HG03520 (cell line): Measurements from ENCODE around the gene PID1.
"Not testable (repeated sequence)": the region's sequence is repeated elsewhere in the genome, so short reads cannot be mapped to it uniquely, and the experiment has no call there.

Experiments used
- ATAC-seq: cut with Tn5 transposase; IDR thresholded peaks from one replicate; pipeline ENCODE4 v1.9.1; 2021; ENCODE audit warnings: mild to moderate bottlenecking, moderate library complexity; ENCODE audit not compliant: unreplicated experiment

Gene PID1

DNA sequence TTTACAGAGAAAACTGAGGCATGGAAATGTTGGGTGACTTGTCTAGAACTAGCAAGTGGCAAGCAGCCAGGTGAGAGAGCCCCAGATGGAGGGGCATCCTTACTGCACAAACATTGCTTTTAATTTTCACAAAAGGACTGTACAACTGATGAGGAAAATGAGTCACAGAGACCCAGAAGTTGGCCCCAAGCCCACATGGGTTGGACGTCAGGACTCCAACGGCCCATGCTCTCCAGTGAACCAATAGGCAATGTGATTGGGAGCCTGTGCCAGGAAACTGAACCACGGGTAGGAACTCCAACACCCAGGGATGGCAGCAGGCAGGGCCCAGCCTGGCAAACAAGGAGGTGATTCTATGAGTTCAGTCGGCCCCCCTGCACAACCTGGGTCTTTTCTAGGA is 50.8 kb downstream of the PID1 start:
- no peak for ATAC-seq

DNA sequence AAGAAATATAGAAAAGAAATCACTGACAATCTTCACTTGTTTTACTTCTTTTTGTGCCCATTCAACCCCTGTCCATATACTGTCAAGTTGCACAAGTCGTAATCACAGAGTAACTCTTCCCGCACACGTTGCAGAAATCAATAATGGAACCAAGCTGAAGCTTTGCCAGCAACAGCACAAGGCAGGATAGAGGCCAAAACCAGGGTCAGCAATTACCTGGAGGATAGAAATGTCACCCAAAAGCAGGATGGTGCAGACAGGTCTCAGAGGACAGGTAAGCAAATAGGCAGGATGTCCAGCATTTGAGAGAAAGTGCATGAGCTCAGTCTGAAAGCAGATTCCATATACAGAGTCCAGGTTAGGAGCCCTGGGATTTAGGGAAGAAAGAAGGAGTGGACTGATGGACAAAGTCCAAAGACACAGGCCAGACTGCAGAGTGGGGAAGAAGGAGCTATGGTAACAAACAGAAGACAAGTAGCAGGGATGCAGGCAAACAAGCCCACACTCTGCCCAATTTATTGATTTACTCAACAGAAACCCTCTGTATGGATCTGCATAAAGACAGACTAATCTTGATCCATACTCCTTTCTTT is 52.7 kb downstream of the PID1 start:
- ATAC-seq: no peak

DNA sequence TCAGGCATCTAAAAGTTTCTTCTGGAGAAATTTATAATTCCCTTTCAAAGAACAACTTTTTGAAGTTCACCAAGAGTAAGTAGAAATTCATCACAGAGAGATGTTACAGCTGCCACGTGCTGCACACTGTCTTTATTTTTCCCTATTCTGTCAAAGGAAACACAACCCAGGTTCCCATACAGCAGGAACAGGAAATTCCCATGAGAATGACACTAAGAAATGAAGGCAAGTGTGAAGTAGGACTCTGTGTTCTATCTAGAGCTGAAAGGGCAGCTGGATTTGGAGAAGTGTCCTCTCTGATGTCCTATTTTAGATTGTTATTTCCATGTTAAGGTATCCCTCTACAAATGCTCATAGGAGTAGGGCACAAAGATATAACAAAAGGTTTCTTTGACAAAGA is 58.8 kb downstream of the PID1 start:
- no peak for ATAC-seq

DNA sequence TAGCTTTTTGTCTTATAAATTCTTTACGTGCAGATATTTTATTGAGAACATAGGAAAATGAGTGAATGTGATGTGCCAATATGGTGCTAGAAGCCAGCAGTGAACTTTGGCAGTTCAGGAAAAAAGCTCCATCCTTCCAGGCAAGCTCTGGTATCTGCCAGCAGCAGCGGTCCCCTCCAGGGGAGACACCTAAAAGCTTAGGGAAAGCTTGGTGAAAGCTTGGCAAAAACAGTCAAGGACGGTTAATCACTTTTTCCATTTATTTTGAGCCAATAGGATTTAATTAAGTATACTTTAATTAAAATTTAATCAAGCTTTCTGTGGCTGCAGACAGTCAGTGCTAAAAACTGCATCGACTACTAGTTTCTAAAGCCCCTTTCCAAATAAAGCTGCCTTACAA is 60.4 kb downstream of the PID1 start:
- ATAC-seq: no peak

DNA sequence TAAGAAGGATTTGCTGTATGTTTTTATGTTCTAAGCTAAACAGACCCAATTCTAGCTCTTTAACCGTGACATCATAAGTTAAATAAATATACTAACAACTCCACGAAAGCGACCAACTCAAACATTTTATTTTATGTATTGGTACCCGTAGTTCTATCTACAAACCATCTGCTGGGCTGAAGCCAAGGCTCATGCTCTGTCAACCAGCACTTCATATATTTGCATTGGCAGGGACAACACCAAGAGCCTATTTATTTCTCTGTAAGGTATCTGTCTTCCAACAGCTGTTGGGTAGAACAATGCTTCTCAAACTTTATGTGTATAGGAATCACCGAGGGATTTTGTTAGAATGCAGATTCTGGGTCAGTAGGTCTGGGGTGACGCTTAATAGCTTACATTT is 64.5 kb downstream of the PID1 start:
- no peak for ATAC-seq

DNA sequence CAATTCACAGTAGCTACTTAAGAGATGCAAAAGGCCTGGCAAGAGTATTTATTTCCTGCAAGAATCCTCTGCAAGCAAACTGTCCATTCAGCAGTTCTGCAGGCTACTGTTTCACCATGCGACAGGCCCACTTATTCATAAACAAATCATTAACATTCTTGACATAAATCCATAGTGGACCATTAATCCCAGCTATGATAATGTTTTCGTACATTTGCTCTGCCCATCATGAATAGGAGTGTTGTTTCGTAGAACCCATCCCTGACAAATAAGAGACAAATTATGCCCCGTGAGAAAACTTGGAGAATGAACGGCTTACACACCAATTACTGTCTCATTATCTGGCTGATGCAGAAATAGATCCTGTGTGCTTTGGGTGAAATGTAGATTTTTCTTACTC is 65.4 kb downstream of the PID1 start:
- ATAC-seq: no peak

DNA sequence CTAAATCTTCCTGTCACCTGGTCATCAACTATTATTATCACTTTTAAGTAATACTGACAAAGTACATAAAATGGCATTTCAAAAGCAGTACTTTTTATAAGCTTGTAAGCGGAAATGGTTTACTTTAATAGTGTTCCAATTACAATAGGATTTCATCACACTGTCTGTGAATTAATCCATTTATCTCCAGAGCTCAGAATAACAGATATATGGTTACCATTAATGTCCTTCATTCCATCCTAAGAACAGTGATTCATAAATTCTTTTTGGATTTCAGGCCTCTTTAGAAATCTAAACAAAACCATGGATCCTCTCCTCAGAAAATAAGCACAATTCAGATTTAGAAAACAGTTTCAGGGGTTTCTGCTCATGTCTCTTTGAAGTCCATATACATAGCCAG is 68.4 kb downstream of the PID1 start:
- ATAC-seq: no peak

DNA sequence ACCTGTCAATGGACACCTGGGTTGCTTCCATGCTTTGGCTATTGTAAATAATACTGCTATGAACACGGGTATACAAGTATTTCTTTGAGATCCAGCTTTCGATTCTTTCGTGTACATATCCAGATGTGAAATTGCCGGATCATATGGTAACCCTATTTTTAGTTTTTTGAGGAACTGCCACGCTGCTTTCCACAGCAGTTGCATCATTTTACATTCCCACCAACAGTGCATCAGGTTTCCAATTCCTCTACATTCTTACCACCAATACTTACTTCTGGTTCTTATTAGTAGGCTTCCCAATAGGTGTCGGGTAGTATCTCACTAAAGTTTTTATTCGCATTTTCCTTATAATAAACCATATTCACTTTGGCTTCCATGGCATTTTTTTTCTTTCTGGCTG is 69.6 kb downstream of the PID1 start:
- no peak for ATAC-seq

DNA sequence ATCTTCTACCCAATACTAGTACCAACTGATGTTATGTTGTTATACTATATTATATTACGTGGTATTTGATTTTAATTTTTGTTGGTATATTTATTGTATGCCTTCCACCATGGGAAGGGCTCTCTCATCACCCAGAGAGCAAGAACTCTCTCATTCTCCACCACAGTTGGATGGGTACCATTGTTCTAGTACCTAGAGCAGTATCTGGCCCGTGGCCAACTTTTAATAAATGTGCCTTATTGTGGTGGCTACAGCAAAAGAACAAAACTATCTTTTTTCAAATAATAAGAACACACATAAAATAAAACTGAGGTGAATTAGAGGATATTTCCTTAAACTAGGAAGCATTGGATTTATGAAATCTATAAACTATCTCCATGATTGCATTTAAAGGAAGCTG is 71.8 kb downstream of the PID1 start:
- ATAC-seq: no peak

DNA sequence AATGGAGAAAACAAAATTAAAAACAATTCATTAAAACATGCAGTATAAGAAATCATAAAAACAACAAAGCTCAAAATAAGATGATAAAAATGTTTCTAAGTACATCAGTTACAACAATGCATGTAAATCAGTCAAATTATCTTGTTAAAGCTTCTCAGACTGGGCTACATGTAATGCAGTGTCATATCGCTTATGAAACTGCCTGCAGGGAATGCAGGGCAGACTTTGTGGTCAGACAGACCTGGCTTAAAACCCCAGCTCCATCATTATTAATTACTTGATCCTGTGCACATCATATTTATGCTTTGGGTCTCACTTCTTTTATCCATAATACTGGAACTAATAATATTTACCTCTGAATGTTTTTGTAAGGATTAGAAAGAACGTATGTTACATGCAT is 74.6 kb downstream of the PID1 start:
- no peak for ATAC-seq

DNA sequence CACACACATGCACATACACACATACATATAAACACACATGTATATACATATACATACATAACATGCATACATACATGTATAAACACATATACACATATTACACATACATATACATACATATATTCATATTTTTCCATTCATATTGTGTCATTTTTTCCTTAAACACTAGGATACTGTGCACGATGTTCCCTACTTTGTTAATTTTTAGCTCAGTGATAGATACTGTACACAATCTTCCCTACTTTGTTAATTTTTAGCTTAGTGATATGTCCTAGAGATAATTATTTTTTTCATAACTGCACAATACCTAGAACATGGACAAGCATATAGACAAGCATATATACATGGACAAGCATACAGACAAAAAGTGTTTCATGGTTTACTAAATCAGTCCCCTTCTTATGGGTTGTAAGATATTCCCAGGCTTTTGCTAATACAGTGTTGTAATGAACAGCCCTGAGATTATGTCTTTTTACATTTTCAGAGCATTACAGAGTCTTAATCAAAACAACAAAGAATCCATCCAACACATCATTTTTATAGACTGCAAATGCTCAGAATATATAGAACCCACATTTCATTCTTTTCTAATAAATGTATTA is 75.6 kb downstream of the PID1 start:
- no peak for ATAC-seq

DNA sequence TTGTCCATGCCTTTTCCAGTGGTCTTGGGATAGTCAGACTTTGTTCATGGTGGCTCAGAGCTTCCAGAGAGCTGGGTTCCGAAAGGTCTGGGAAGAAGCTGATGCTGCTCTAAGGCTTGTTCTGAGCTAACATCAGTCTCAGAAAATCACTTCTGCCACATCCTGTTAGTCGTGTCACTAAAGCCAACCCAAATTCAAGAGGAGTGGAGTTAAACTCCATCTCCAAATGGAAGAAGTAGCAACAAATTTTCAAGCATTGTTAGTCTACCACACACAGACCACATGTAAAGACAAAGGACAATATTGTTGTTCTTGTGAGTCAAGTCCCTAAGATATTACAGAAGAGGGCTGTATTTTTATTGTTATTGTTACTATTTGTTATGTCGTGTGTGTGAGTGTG is 77.8 kb downstream of the PID1 start:
- no peak for ATAC-seq

DNA sequence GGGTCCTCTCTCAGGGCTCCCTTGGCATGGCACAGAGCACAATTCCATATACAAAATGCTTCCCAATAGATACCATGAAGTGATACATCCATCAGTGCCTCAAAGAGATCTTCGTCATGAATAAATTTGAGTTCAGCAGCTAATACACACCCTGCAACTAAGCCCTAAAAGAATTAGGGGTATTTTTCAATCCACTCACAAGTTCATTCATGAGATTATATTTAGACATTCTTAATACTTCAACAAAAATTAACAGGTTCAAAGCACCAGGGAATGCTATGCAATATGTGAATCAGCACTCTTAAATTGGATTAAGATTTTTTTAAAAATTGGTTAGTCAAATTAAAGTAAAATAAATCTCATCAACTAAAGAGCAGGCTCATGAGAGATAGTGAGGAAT is 79.7 kb downstream of the PID1 start:
- no peak for ATAC-seq

DNA sequence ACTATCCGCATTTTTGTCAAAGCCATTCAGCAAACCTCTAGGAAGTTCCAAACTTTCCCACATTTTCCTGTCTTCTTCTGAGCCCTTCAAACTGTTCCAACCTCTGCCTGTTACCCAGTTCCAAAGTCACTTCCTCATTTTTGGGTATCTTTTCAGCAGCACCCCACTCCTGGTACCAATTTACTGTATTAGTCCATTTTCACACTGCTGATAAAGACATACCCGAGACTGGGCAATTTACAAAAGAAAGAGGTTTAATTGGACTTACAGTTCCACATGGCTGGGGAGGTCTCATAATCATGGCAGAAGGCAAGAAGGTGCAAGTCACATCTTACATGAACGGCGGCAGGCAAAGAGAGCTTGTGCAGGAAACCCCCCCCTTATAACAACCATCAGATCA is 84.0 kb downstream of the PID1 start:
- not testable (repeated sequence) for ATAC-seq

DNA sequence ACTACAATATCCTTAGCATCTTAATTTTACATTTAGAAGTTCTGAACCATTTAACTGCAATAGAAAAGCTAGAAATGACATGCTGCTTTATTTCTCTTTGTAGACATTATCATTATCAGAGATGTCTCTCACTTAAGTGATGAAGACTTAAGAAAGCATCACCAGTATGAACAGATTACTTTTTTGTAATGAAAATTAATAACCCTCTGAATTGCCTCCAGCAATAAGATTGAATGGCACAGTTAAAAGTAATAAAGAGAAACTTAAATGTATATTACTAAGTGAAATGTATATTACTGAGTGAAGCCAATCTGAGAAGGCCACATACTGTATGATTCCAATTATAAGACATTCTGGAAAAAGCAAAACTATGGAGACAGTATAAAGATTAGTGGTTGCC is 89.4 kb downstream of the PID1 start:
- no peak for ATAC-seq

DNA sequence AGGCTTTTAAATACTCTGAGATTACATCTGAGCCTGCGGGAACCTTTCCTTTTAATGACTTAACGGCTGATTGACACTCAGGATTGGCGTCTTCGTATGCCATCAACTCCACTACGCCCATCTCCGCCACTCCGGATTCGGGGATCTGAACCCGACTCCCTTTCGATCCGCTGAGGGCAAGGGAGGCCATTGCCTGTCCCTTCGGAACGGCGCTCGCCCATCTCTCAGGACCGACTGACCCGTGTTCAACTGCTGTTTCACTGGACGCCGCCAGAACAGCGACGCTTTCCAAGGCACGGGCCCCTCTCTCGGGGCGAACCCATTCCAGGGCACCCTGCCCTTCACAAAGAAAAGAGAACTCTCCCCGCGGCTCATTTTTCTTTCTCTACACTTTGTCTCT is 90.4 kb downstream of the PID1 start:
- ATAC-seq: no peak

DNA sequence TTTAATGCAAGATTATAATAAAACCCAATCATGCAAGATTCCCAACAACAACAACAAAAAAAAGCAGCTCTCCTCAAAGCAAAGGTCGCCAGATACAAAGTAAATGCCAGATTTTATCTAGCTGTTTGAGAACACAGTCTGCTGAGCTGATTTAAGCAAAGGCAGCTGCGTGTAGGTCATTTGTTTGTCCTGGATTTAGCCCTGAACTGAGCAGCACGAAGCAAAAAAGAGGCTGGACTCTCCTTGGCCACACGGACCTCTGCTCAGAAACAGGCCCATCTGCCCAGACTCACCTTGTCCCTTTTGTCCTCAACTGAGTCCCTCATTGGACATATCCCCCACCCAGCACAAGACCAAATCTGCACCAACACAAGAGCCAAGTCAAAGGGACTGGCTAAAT is 91.5 kb downstream of the PID1 start:
- no peak for ATAC-seq

DNA sequence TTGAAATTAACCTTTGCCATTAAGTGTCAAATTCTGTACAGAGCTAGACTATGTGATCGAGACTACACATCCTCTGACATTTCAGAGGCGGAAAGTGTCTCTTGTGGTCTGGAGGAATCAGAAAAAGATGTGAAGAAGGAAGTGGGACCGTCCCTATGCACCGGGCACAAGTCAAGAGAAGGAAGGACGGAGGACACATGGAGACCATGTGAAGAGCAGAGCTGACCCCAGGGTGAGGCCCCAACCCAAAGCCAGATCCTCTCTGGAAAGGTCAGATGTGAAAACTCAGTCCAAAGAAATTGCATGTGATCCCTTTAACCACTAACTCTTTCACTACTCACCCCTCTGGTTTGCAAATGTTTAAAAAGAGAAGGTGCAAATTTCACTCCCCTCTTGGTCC is 92.4 kb downstream of the PID1 start:
- no peak for ATAC-seq

DNA sequence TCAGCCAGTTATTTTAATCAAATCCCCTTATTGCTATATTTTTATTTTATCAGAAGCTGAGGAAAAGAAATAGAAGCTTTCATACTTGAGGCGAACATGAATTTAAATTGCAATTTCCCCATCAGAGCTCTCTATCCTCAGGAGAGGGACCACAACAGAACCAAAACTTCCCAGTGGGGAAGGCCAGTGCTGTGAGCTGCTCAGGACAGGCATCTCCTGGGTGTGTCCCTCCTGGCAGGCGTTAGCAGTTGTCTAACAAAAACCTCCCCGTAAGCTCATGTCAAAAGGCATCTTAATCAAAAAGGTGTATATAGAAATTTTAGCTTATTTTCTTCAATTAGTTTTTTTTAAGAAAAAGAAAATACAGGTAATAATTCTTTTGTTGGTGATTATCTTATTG is 93.0 kb downstream of the PID1 start:
- no peak for ATAC-seq

DNA sequence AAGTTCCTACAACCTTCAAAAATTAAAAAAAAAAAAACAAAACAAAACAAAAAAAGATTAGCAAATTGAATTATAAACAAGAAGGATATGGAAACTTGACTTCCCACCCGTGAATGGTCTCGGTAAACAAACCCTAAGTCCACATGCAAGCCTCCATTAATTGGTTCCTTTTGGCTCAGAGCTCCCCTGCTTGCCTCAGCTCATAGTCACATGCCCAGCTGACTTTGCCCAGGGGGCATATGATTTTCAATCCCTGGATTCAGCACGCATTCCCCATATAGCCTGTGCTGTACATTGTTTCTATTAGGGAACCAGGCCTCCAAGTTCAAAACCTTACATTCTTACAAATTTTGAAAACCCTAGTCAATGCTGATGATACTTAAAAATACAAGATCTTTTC is 95.0 kb downstream of the PID1 start:
- ATAC-seq: no peak

DNA sequence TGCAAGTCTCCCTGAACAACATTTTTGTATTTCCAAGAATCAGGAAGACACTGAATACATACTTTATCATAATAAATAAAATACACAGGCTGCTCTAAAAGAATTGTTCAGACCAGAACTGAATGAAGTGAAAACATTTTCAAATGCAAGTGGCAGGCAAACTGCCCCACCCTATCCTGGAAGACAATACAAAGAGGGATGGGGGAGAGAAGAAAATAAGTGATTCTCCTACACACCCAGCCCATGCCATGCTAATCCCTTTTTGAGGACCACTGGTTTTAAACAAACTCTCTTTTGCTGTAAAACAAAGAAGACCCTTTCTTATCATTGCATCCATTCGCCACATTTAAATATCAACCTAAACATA is 95.6 kb downstream of the PID1 start:
- ATAC-seq: no peak

DNA sequence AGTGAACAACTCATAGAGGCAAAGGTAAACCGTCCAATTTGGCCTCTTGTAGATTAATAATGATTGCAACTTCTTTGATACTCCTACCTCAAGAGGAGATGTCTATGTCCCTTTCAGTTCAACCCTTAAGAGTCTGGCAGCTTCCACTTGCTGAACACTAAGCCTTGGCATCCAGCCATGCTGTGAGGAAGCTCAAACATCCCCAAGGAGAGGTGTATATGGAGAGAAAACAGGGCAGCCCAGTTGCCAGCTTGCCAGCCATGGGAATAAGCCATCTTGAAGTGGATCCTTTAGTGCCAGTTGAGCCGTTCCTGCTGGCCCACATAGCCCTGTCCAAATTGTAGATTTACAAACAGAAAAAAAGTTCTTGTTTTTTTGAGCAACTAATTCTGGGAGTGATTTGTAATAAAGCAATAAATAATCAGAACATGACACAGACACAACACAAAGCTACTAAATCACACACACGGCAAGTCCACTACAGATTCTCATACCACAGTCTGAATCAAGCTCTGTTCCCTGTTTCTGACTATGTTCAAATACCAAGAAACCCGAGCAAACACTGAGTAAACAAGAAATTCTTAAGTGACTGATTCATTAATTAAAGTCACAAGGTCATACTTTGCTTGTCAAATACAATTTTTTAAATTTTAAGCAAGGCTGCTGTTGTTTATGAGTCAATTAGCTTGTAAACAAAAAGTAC is 96.1 kb downstream of the PID1 start:
- ATAC-seq: no peak

DNA sequence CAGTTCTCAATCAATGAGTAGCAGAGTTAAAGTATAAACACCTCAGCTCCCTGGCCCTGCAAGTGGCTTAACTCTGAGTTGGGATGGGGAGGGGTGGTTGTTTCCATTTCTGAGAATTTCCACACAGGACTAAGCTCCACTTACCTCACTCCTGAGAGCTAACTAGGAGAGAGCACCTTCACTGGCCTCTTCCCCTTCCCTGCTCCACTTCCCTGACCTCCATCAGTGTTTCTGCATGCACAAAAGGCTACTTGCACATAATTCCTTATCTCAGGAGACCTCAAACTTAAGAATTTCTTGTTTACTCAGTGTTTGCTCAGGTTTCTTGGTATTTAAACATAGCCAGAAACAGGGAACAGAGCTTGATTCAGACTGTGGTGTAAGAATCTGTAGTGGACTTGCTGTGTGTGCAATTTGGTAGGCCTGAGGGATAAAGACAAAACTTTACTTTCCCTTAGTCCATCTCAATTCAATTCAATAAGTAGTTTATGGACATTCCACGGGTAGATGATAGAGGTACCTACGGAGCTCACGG is 97.2 kb downstream of the PID1 start:
- no peak for ATAC-seq
